ENCODE results near the gene MARK1. TPM values are rescaled to one million over a fixed set of nuclear protein-coding genes. Genes with fewer than 3 reads are reported as not detected.

MARK1 gene
- total RNA-seq, 1 experiment from 2014 or later: 13.9 TPM

DNA sequence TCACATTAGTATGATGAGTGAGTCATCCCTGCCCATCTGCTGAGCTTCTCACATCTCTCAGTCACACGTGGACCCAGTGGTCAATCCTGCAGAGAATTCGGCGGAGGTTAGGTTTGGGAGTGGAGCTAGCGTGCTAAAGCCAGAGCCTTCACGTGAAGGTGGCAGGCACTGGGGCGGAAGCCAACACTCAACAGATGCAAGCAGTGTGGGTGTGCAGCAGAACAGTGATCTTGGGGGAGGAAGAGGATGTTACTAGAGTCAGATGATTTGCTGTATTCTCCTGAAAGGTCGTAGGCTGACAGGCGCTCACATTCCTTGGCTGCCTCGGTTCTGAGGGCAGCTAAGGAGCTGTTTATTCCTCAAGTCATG lies 168.9 kb downstream of the MARK1 start (continued):
- no peak for TF ChIP-seq ZSCAN18 (CRISPR knock-in tag; IDR thresholded peaks at IDR 0.05)
- no peak for TF ChIP-seq ZNF671 (CRISPR knock-in tag; IDR thresholded peaks at IDR 0.05)
- no peak for TF ChIP-seq ZNF219 (CRISPR knock-in tag; IDR thresholded peaks at IDR 0.05; ENCODE audit: borderline replicate concordance)
- TF ChIP-seq ZNF138 (CRISPR knock-in tag; conservative IDR thresholded peaks at IDR 0.05): no peak
- no peak for TF ChIP-seq TP53 (CRISPR knock-in tag; IDR thresholded peaks at IDR 0.05)

DNA sequence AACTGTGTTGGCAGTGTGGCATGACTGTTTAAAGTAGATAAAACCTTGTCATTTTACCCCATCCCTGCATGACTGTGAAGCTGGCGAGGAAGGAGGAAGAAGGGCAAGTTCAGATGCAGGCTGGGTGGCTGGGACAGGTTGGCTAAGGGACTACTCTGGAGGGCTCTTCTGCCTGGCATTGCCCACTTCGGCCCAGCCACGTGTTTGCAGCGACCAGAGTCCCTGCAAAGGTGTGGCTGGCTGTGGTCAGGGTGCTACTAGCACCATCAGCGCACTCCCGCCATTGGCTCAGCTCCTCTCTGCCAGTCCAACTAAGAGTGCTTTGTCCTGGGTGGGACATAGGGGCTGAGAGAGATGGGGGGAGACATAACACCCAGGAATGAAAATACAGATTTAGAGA lies 169.4 kb downstream of the MARK1 start:
- H3K4me3 Mint-ChIP-seq: no peak overlapping the region
- no peaks in the 10 kb centered on the region for H3K9me3 Mint-ChIP-seq
- TF ChIP-seq, protein P1, sequence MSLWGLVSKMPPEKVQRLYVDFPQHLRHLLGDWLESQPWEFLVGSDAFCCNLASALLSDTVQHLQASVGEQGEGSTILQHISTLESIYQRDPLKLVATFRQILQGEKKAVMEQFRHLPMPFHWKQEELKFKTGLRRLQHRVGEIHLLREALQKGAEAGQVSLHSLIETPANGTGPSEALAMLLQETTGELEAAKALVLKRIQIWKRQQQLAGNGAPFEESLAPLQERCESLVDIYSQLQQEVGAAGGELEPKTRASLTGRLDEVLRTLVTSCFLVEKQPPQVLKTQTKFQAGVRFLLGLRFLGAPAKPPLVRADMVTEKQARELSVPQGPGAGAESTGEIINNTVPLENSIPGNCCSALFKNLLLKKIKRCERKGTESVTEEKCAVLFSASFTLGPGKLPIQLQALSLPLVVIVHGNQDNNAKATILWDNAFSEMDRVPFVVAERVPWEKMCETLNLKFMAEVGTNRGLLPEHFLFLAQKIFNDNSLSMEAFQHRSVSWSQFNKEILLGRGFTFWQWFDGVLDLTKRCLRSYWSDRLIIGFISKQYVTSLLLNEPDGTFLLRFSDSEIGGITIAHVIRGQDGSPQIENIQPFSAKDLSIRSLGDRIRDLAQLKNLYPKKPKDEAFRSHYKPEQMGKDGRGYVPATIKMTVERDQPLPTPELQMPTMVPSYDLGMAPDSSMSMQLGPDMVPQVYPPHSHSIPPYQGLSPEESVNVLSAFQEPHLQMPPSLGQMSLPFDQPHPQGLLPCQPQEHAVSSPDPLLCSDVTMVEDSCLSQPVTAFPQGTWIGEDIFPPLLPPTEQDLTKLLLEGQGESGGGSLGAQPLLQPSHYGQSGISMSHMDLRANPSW (CRISPR knock-in tag; conservative IDR thresholded peaks at IDR 0.05; ENCODE audit: low read depth): no peak
- TF ChIP-seq NFE2L1 (CRISPR knock-in tag; IDR thresholded peaks at IDR 0.05): no peak
- TF ChIP-seq ZNF232 (CRISPR knock-in tag; IDR thresholded peaks at IDR 0.05): no peak
- TF ChIP-seq TEAD1 (CRISPR knock-in tag; IDR thresholded peaks at IDR 0.05): no peak
- TF ChIP-seq, protein P2, sequence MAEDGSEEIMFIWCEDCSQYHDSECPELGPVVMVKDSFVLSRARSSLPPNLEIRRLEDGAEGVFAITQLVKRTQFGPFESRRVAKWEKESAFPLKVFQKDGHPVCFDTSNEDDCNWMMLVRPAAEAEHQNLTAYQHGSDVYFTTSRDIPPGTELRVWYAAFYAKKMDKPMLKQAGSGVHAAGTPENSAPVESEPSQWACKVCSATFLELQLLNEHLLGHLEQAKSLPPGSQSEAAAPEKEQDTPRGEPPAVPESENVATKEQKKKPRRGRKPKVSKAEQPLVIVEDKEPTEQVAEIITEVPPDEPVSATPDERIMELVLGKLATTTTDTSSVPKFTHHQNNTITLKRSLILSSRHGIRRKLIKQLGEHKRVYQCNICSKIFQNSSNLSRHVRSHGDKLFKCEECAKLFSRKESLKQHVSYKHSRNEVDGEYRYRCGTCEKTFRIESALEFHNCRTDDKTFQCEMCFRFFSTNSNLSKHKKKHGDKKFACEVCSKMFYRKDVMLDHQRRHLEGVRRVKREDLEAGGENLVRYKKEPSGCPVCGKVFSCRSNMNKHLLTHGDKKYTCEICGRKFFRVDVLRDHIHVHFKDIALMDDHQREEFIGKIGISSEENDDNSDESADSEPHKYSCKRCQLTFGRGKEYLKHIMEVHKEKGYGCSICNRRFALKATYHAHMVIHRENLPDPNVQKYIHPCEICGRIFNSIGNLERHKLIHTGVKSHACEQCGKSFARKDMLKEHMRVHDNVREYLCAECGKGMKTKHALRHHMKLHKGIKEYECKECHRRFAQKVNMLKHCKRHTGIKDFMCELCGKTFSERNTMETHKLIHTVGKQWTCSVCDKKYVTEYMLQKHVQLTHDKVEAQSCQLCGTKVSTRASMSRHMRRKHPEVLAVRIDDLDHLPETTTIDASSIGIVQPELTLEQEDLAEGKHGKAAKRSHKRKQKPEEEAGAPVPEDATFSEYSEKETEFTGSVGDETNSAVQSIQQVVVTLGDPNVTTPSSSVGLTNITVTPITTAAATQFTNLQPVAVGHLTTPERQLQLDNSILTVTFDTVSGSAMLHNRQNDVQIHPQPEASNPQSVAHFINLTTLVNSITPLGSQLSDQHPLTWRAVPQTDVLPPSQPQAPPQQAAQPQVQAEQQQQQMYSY (CRISPR knock-in tag; IDR thresholded peaks at IDR 0.05): no peak
- TF ChIP-seq ZNF317 (CRISPR knock-in tag; IDR thresholded peaks at IDR 0.05; ENCODE audit: borderline replicate concordance, low read depth): no peak
- no peak for TF ChIP-seq SMAD4 (CRISPR knock-in tag; IDR thresholded peaks at IDR 0.05)
- no peak for TF ChIP-seq JAZF1 (CRISPR knock-in tag; IDR thresholded peaks at IDR 0.05)
- no peak for TF ChIP-seq FOXJ3 (CRISPR knock-in tag; IDR thresholded peaks at IDR 0.05; ENCODE audit: borderline replicate concordance)
- TF ChIP-seq NR1H2 (CRISPR knock-in tag; IDR thresholded peaks at IDR 0.05): no peak
- no peak for TF ChIP-seq ZMAT4 (CRISPR knock-in tag; IDR thresholded peaks at IDR 0.05)
- no peak for ATAC-seq
- peaks cover 5% of the 10 kb centered on the region for H3K27me3 Mint-ChIP-seq (ENCODE audit: low read depth)
- ChIA-PET POLR2A (interaction anchor here (0.6 kb wide), 1 partner anchor 359 kb away, joined by 3 read pairs; no protein-coding TSS in a partner anchor), CTCF (interaction anchor here (1.2 kb wide), 2 partner anchors 11 to 36 kb away, joined by 3 read pairs; no protein-coding TSS in a partner anchor)
- DNase-seq (ENCODE audit: low spot score): no peak
- no peak overlapping the region for H3K27ac Mint-ChIP-seq
- peaks cover 26% of the 10 kb centered on the region for H3K4me1 Mint-ChIP-seq
- no peaks in the 10 kb centered on the region for H3K36me3 Mint-ChIP-seq

GRCh38 chr1:220698607-220699016 lies 170.7 kb downstream of the MARK1 start:
- Mint-ChIP-seq H3K9me3 (no peaks in the 10 kb centered on the region), H3K27me3 (ENCODE audit: low read depth) (no peaks in the 10 kb centered on the region; the same call in 1 of the 2 replicates), H3K4me1 (peaks cover 39% of the 10 kb centered on the region), H3K4me3 (no peak overlapping the region), H3K36me3 (no peaks in the 10 kb centered on the region), H3K27ac (no peak overlapping the region)
- ATAC-seq: no peak
- TF ChIP-seq GRHL2 (CRISPR knock-in tag; IDR thresholded peaks at IDR 0.05; ENCODE audit: insufficient replicate concordance, severe bottlenecking) (no peak), ZNF121 (CRISPR knock-in tag; IDR thresholded peaks at IDR 0.05) (no peak), ZNF281 (CRISPR knock-in tag; IDR thresholded peaks at IDR 0.05) (no peak), CREB1 (CRISPR knock-in tag; IDR thresholded peaks at IDR 0.05) (no peak), ZNF671 (CRISPR knock-in tag; IDR thresholded peaks at IDR 0.05) (no peak)
- ChIA-PET POLR2A (interaction anchor here (0.9 kb wide), 1 partner anchor 25 kb away, joined by 6 read pairs; no protein-coding TSS in a partner anchor), CTCF (interaction anchor here (1.1 to 1.6 kb wide), 4 partner anchors 13 to 403 kb away, joined by 3 to 8 read pairs (median 4); no protein-coding TSS in a partner anchor)
- no peak for DNase-seq (ENCODE audit: low spot score)

Data from WTC11 (cell line).